Activated CD8-positive, alpha-beta T cell treated with anti-CD3 and anti-CD28 coated beads, Interleukin-2, amount 10 ng/mL, durations not matched to agents 7 days and 5 days (primary cell): ENCODE results near the gene AP5B1. TPM values are rescaled to one million over a fixed set of nuclear protein-coding genes. Genes with fewer than 3 reads are reported as not detected.

Experiments used
- ATAC-seq: fragments of 150-1000 bp; cut with Tn5 transposase; one replicate; pipeline ENCODE4 v1.10.0; 2021; ENCODE audit warnings: moderate library complexity
- CTCF ChIA-PET: fragments of 350-600 bp; sonication (Branson Sonifier 250); formaldehyde crosslinking; loops from one replicate; lab custom pipeline; 2021; ENCODE audit warnings: antibody characterized with exemption; lab: Charles Lee
- POLR2A ChIA-PET: fragments of 350-600 bp; sonication (Branson Sonifier 250); formaldehyde crosslinking; loops from one replicate; lab custom pipeline; 2021; ENCODE audit warnings: antibody characterized with exemption; lab: Charles Lee
- DNase-seq: peaks from one replicate; pipeline ENCODE4 v3.0.0-alpha.2; 2020
- H3K27ac Mint-ChIP-seq: one replicate; pipeline ENCODE4 v1.8.0; 2021; ENCODE audit warnings: mild to moderate bottlenecking, mixed read lengths
- H3K27me3 Mint-ChIP-seq: one replicate; pipeline ENCODE4 v1.8.0; 2021; ENCODE audit warnings: low read depth, mixed read lengths
- H3K36me3 Mint-ChIP-seq: one replicate; pipeline ENCODE4 v1.8.0; 2021; ENCODE audit warnings: low read depth, mixed read lengths
- H3K4me1 Mint-ChIP-seq: one replicate; pipeline ENCODE4 v1.8.0; 2021; ENCODE audit warnings: low read depth, mixed read lengths
- H3K4me3 Mint-ChIP-seq: one replicate; pipeline ENCODE4 v1.8.0; 2021; ENCODE audit warnings: mild to moderate bottlenecking, mixed read lengths
- H3K9me3 Mint-ChIP-seq: one replicate; pipeline ENCODE4 v1.8.0; 2022; ENCODE audit warnings: mixed read lengths; ENCODE audit not compliant: insufficient read depth
- total RNA-seq, 2 experiments: library from RNA; stranded (reverse); gene quantifications; one replicate each; pipeline ENCODE4 v1.2.3, GENCODE V29; 2021

AP5B1 gene
- 10 to 100 TPM; 21.9 to 22.5 TPM for total RNA-seq

- no peaks in the 10 kb centered on the region for H3K9me3 Mint-ChIP-seq
- H3K36me3 Mint-ChIP-seq = peaks cover 16% of the 10 kb centered on the region
- POLR2A ChIA-PET = interaction anchor here (0.9 to 2.9 kb wide), 11 partner anchors 10 to 80 kb away, joined by 4 to 17 read pairs (median 5); partner anchors contain the start of genes KAT5 and MUS81
- ATAC-seq (peak; percentile 75), DNase-seq (peak; percentile 71)
- peak within 1 kb of the TSS; percentile 87 for H3K4me3 Mint-ChIP-seq
- H3K27me3 Mint-ChIP-seq = peaks cover 14% of the 10 kb centered on the region
- H3K27ac Mint-ChIP-seq = peak within 1 kb of the TSS; percentile 88
- H3K4me1 Mint-ChIP-seq = peaks cover 24% of the 10 kb centered on the region
- CTCF ChIA-PET = interaction anchor here (0.8 to 10.0 kb wide), 28 partner anchors 10 to 335 kb away, joined by 3 to 210 read pairs (median 16); partner anchors contain the start of genes CCDC85B, FIBP, KAT5 and PCNX3
Observed at GRCh38 chr11:65780770-65781151, at the start of gene AP5B1. Gene AP5B1 (minus strand): TSS chr11:65780976. CDS start chr11:65780591, 385 bp downstream.

- Mint-ChIP-seq H3K4me3 (no peak overlapping the region), H3K27me3 (peaks cover 25% of the 10 kb centered on the region), H3K9me3 (no peaks in the 10 kb centered on the region), H3K36me3 (no peaks in the 10 kb centered on the region), H3K4me1 (peaks cover 14% of the 10 kb centered on the region), H3K27ac (no peak overlapping the region)
- POLR2A ChIA-PET = interaction anchor here (0.9 to 1.1 kb wide), 2 partner anchors 23 to 30 kb away, joined by 6 read pairs; no protein-coding TSS in a partner anchor
- DNase-seq (no peak), ATAC-seq (no peak)
- CTCF ChIA-PET = interaction anchor here (0.6 to 3.9 kb wide), 6 partner anchors 12 to 194 kb away, joined by 3 to 36 read pairs (median 4); partner anchors contain the start of genes AP5B1 and KAT5
Observed at GRCh38 chr11:65829459-65829858, 48.7 kb upstream of the AP5B1 start.

- DNase-seq (no peak), ATAC-seq (no peak)
- Mint-ChIP-seq H3K4me3 (no peak overlapping the region), H3K27me3 (peaks cover 17% of the 10 kb centered on the region), H3K36me3 (no peaks in the 10 kb centered on the region), H3K4me1 (peaks cover 10% of the 10 kb centered on the region), H3K27ac (no peak overlapping the region), H3K9me3 (no peaks in the 10 kb centered on the region)
- ChIA-PET POLR2A (interaction anchor here (0.9 kb wide), 1 partner anchor 32 kb away, joined by 3 read pairs; no protein-coding TSS in a partner anchor), CTCF (interaction anchor here (0.7 to 5.0 kb wide), 10 partner anchors 10 to 218 kb away, joined by 3 to 36 read pairs (median 3); partner anchors contain the start of genes KAT5 and MUS81)
Observed at GRCh38 chr11:65826984-65827735, 46.4 kb upstream of the AP5B1 start.

GRCh38 chr11:65822776-65823528, 42.2 kb upstream of the AP5B1 start:
- DNase-seq (no peak), ATAC-seq (no peak)
- ChIA-PET POLR2A (no interaction called here), CTCF (interaction anchor here (0.5 to 12.1 kb wide), 8 partner anchors 9 to 111 kb away, joined by 3 to 210 read pairs (median 4); partner anchors contain the start of genes AP5B1, KAT5 and RNASEH2C)
- Mint-ChIP-seq H3K9me3 (no peaks in the 10 kb centered on the region), H3K36me3 (no peaks in the 10 kb centered on the region), H3K27ac (no peak overlapping the region), H3K4me3 (no peak overlapping the region), H3K4me1 (peaks cover 11% of the 10 kb centered on the region), H3K27me3 (no peaks in the 10 kb centered on the region)

DNA sequence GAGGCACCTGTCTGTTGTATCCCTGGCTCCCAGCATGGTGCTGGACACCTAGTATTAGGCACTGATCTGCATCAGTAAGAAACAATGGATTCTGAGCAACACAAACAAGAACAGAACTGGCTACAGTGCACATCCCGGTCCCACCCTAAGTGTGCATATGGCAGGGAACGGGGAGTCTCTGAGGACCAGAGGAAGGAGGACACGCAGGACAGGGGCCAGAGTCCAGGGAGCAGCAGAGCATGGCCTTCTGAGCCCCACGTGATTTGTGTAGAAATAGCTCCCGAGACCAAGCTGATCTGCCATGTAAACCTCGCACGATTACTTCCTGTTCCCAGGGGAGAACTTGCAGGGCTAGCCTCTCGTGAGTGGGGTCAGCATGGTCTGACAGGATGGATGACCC, 40.3 kb upstream of the AP5B1 start:
- H3K4me1 Mint-ChIP-seq = peaks cover 22% of the 10 kb centered on the region
- no peak for DNase-seq
- H3K27me3 Mint-ChIP-seq = no peaks in the 10 kb centered on the region
- no peak for ATAC-seq
- no peak overlapping the region for H3K4me3 Mint-ChIP-seq
- H3K36me3 Mint-ChIP-seq = no peaks in the 10 kb centered on the region
- CTCF ChIA-PET = interaction anchor here (12.1 kb wide), 1 partner anchor 44 kb away, joined by 210 read pairs; the partner anchor contains the start of gene AP5B1
- no peak overlapping the region for H3K27ac Mint-ChIP-seq
- POLR2A ChIA-PET = no interaction called here
- H3K9me3 Mint-ChIP-seq = no peaks in the 10 kb centered on the region

DNA sequence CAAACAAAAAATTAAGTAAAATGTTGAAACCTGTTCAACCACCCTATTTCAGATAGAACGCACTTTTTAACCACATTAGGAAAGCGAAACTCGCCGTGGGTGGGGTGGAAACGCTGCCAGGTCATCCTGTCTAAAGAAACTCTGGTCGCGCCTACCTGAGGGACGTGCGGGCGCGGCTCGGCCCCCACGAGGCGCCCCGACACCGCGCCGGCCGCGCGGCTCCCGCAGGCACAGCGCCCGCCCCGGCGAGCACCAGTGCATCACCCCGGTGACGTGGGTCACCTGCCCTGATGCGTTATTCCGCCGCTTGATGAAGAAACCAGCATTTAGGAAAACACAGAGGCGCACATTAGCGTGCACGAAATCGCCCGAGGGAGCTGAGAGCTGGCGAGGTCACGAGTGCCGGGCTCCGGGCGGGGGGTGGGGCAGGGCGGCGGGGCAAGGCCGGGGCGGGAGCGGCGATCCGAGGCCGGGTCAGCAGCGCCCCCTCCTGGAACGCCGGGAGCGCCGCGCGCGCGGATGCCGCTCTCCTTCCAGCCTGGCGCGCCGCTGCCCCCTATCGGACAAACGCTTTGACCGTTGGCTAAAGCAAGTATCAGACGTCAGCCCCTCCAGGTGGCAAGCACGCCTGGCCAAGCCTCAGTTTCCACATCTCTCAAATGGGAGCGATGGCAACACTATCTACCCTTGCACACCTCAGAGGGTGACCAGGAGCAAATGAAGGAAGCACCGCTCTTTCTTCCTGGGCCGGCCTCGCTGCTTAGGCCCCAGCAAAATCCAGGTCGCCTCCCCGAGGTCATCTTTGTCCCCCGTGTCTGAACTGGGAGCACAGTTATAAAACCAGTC, 37.3 kb upstream of the AP5B1 start:
- DNase-seq (peak; percentile 96), ATAC-seq (peak; percentile 93)
- POLR2A ChIA-PET = interaction anchor here (1.5 to 2.0 kb wide), 3 partner anchors 38 to 106 kb away, joined by 6 to 8 read pairs (median 8); partner anchors contain the start of genes AP5B1 and KAT5
- Mint-ChIP-seq H3K27me3 (peaks cover 4% of the 10 kb centered on the region), H3K9me3 (no peaks in the 10 kb centered on the region), H3K4me3 (peak overlapping the region; percentile 76), H3K36me3 (no peaks in the 10 kb centered on the region), H3K27ac (peak overlapping the region; percentile 75), H3K4me1 (peaks cover 20% of the 10 kb centered on the region)
- CTCF ChIA-PET = interaction anchor here (0.6 to 12.1 kb wide), 37 partner anchors 10 to 278 kb away, joined by 3 to 210 read pairs (median 4); partner anchors contain the start of genes AP5B1, CCDC85B, KAT5 and MUS81

GRCh38 chr11:65817312-65817834, 36.6 kb upstream of the AP5B1 start:
- no peak for ATAC-seq
- POLR2A ChIA-PET = interaction anchor here (1.9 to 2.0 kb wide), 2 partner anchors 37 to 105 kb away, joined by 8 read pairs; partner anchors contain the start of gene KAT5
- Mint-ChIP-seq H3K36me3 (no peaks in the 10 kb centered on the region), H3K4me3 (peak overlapping the region; percentile 76), H3K4me1 (peaks cover 20% of the 10 kb centered on the region), H3K9me3 (no peaks in the 10 kb centered on the region), H3K27me3 (peaks cover 5% of the 10 kb centered on the region), H3K27ac (peak overlapping the region; percentile 75)
- CTCF ChIA-PET = interaction anchor here (0.6 to 12.1 kb wide), 33 partner anchors 9 to 277 kb away, joined by 3 to 210 read pairs (median 4); partner anchors contain the start of genes AP5B1, CCDC85B, KAT5 and RNASEH2C
- DNase-seq = no peak

DNA sequence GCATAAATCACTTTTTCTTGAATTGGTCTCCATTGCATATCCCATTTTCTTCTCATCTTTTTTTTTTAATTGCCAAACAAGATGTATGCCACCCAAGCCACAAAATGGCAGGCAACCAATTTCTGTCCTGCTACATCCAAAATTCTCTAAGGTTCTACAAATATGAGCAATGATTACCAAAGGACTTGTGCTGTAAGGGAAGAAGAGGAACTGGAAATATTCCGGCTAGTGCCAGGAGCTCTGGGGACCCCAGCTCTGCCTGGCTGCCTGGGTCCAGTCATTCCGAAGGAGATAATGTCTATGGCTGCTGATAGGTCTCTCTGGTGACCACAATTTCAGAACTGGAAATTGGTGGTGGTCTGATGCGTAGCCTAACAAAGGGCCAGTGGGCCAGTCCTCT, 35.9 kb upstream of the AP5B1 start:
- no peaks in the 10 kb centered on the region for H3K9me3 Mint-ChIP-seq
- no peak overlapping the region for H3K27ac Mint-ChIP-seq
- ChIA-PET CTCF (interaction anchor here (0.6 to 12.1 kb wide), 26 partner anchors 9 to 570 kb away, joined by 3 to 210 read pairs (median 5); partner anchors contain the start of genes AP5B1, CCDC85B, KAT5 and RNASEH2C), POLR2A (interaction anchor here (0.8 to 2.0 kb wide), 2 partner anchors 37 to 104 kb away, joined by 3 to 8 read pairs; no protein-coding TSS in a partner anchor)
- ATAC-seq = no peak
- no peak for DNase-seq
- peaks cover 6% of the 10 kb centered on the region for H3K27me3 Mint-ChIP-seq
- peaks cover 20% of the 10 kb centered on the region for H3K4me1 Mint-ChIP-seq
- H3K4me3 Mint-ChIP-seq = peak overlapping the region; percentile 76
- H3K36me3 Mint-ChIP-seq = no peaks in the 10 kb centered on the region

GRCh38 chr11:65814986-65815565, 34.3 kb upstream of the AP5B1 start:
- Mint-ChIP-seq H3K27me3 (peaks cover 10% of the 10 kb centered on the region), H3K4me3 (no peak overlapping the region), H3K36me3 (no peaks in the 10 kb centered on the region), H3K4me1 (peaks cover 20% of the 10 kb centered on the region), H3K9me3 (no peaks in the 10 kb centered on the region), H3K27ac (no peak overlapping the region)
- DNase-seq = no peak
- ChIA-PET CTCF (interaction anchor here (2.1 to 12.1 kb wide), 3 partner anchors 31 to 70 kb away, joined by 9 to 210 read pairs (median 28); partner anchors contain the start of gene AP5B1), POLR2A (no interaction called here)
- no peak for ATAC-seq
